ENCODE measurements around the gene TGIF2.

GRCh38 chr20:36574366-36575135 is 1.2 kb downstream of the TGIF2 start:
- TF ChIP-seq CTCF (IDR thresholded peaks at IDR 0.05) (no peak), GABPB1 (CRISPR knock-in tag; IDR thresholded peaks at IDR 0.05) (peak; percentile 72; the same call in 1 of the 2 replicates), EMX1 (CRISPR knock-in tag; IDR thresholded peaks at IDR 0.05) (no peak), NFATC4 (CRISPR knock-in tag; IDR thresholded peaks at IDR 0.05) (no peak), TEAD4 (CRISPR knock-in tag; IDR thresholded peaks at IDR 0.05) (no peak), SMAD3 (CRISPR knock-in tag; IDR thresholded peaks at IDR 0.05; ENCODE audit: borderline replicate concordance) (no peak)
